Thyroid gland (tissue), 4 donors: ENCODE measurements around the gene SNAP47.

Experiments
- POLR2A ChIP-seq, 2 donors: fragments of 450-650 bp; IDR thresholded peaks; one replicate each; pipeline ENCODE4 v1.6.1; 2017; ENCODE audit warnings: antibody characterized with exemption in 2 of 2, mild to moderate bottlenecking in 2 of 2, moderate library complexity in 1 of 2
- TF ChIP-seq, protein P1 (sequence below), 6 experiments: fragments of 200-600 bp in 3 of 6; fragments of 450-650 bp in 3 of 6; sonication (generic) in 3 of 6; IDR thresholded peaks; one replicate each; pipeline ENCODE4 v1.5.1; 2016 to 2019; ENCODE audit warnings: antibody characterized with exemption in 6 of 6, mild to moderate bottlenecking in 2 of 6, inconsistent platforms in 1 of 6, moderate library complexity in 1 of 6

DNA sequence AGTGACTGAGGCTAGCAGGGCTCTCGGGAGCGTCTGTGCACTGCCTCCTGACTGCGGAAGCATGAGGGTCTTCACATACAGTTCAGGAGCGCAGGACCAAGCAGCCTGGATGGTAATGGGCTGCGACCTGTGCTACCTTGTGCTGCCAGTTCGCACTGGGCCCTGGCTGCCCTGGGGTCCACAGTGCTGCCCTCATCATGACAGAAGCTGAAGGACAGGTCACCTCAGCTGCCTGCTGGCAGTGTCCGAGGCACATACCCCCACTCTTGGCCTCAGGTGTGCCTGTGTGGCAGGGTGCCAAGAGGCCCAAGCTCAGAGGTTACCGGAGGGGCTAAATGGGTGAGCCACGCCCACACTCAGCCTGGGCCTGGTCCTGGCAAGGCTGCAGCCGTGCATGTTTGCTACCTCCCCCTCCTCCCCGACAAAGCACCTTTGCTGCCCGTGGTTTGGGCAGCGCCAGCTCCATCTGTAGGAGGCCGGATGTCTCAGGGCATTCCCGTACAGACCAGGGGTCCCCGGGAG lies 4.5 kb upstream of the SNAP47 start:
- TF ChIP-seq, protein P1, sequence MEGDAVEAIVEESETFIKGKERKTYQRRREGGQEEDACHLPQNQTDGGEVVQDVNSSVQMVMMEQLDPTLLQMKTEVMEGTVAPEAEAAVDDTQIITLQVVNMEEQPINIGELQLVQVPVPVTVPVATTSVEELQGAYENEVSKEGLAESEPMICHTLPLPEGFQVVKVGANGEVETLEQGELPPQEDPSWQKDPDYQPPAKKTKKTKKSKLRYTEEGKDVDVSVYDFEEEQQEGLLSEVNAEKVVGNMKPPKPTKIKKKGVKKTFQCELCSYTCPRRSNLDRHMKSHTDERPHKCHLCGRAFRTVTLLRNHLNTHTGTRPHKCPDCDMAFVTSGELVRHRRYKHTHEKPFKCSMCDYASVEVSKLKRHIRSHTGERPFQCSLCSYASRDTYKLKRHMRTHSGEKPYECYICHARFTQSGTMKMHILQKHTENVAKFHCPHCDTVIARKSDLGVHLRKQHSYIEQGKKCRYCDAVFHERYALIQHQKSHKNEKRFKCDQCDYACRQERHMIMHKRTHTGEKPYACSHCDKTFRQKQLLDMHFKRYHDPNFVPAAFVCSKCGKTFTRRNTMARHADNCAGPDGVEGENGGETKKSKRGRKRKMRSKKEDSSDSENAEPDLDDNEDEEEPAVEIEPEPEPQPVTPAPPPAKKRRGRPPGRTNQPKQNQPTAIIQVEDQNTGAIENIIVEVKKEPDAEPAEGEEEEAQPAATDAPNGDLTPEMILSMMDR (IDR thresholded peaks at IDR 0.05), result peak in 1 of 6 experiments; percentile 10
- TF ChIP-seq POLR2A (IDR thresholded peaks at IDR 0.05), result no peak
